GM19395 (cell line): ENCODE data around the gene AK8.

Experiments used
- ATAC-seq: cut with Tn5 transposase; IDR thresholded peaks from one replicate; pipeline ENCODE4 v1.9.1; 2021; ENCODE audit warnings: mild to moderate bottlenecking, moderate library complexity; ENCODE audit not compliant: unreplicated experiment

AK8 gene

GRCh38 chr9:132877824-132878694, at the start of gene AK8:
TSS of gene AK8 (minus strand) at chr9:132878284. CDS start at chr9:132878255, 29 bp downstream.
- ATAC-seq = no peak

GRCh38 chr9:132927704-132928103, 49.6 kb upstream of the AK8 start:
- ATAC-seq = no peak

- no peak for ATAC-seq
These were observed 45.3 kb upstream of the AK8 start for GRCh38 chr9:132923346-132923902.

GRCh38 chr9:132919614-132920268, 41.7 kb upstream of the AK8 start:
- ATAC-seq = no peak

- no peak for ATAC-seq
These were observed 36.8 kb upstream of the AK8 start for GRCh38 chr9:132914924-132915323.

GRCh38 chr9:132912131-132912530, 34.0 kb upstream of the AK8 start:
- no peak for ATAC-seq

GRCh38 chr9:132910376-132910775, 32.3 kb upstream of the AK8 start:
- ATAC-seq = no peak

GRCh38 chr9:132909311-132909710, 31.2 kb upstream of the AK8 start:
- no peak for ATAC-seq

- no peak for ATAC-seq
These were observed 30.6 kb upstream of the AK8 start for GRCh38 chr9:132908635-132909034.

- no peak for ATAC-seq
These were observed 27.6 kb upstream of the AK8 start for GRCh38 chr9:132905726-132906125.

- ATAC-seq = no peak
These were observed 25.7 kb upstream of the AK8 start for GRCh38 chr9:132903574-132904492.

GRCh38 chr9:132901858-132902831, 24.1 kb upstream of the AK8 start:
- no peak for ATAC-seq

- ATAC-seq = no peak
These were observed 20.0 kb upstream of the AK8 start for GRCh38 chr9:132898051-132898450.

GRCh38 chr9:132896906-132897305, 18.8 kb upstream of the AK8 start:
- ATAC-seq = no peak

- no peak for ATAC-seq
These were observed 18.2 kb upstream of the AK8 start for GRCh38 chr9:132896264-132896663.

GRCh38 chr9:132894862-132895835, 17.1 kb upstream of the AK8 start:
- no peak for ATAC-seq

GRCh38 chr9:132894346-132894745, 16.3 kb upstream of the AK8 start:
- ATAC-seq = no peak

GRCh38 chr9:132892400-132892799, 14.3 kb upstream of the AK8 start:
- no peak for ATAC-seq

GRCh38 chr9:132888151-132888550, 10.1 kb upstream of the AK8 start:
- ATAC-seq = no peak
